ENCODE results near the gene PFN2.

The PFN2 gene

GRCh38 chr3:149965278-149965677 lies 5.4 kb downstream of the PFN2 start:
- H3K27me3 ChIP-seq (ENCODE audit: low read length) = no peaks in the 10 kb centered on the region
- no peaks in the 10 kb centered on the region for H3K79me2 ChIP-seq (ENCODE audit: insufficient read depth, low read length)
- no peak overlapping the region for H2AFZ ChIP-seq (ENCODE audit: low read depth, low read length, severe bottlenecking)
- no peak for TF ChIP-seq CTCF (IDR thresholded peaks at IDR 0.05; ENCODE audit: insufficient read depth, low read length, poor library complexity, severe bottlenecking)
- no peaks in the 10 kb centered on the region for H3K9me2 ChIP-seq (replicated peaks; ENCODE audit: insufficient read depth, low read length)
- no peak overlapping the region for H3K9ac ChIP-seq (ENCODE audit: low read length)
- no peak overlapping the region for H3K4me2 ChIP-seq (ENCODE audit: low read depth, low read length, poor library complexity, severe bottlenecking)
- H4K20me1 ChIP-seq (ENCODE audit: low read depth, low read length) = no peaks in the 10 kb centered on the region
- H3F3A ChIP-seq (ENCODE audit: insufficient read depth) = peaks cover 17% of the 10 kb centered on the region; the same call in 1 of the 2 replicates
- 0 out of 2 replicates have a peak, but pooled peaks cover 2% of the 10 kb centered on the region for H3K36me3 ChIP-seq (ENCODE audit: low read length)
- H3K27ac ChIP-seq (ENCODE audit: low read depth, low read length) = no peak overlapping the region
- H3K9me3 ChIP-seq (ENCODE audit: insufficient read depth, low read length) = no peaks in the 10 kb centered on the region
- no peak overlapping the region for H3K4me3 ChIP-seq (ENCODE audit: insufficient read depth, low read length, poor library complexity, severe bottlenecking)

- 0 out of 2 replicates have a peak, but pooled peaks cover 5% of the 10 kb centered on the region for H3K36me3 ChIP-seq (ENCODE audit: low read length)
- H3K27ac ChIP-seq (ENCODE audit: low read depth, low read length) = no peak overlapping the region
- no peaks in the 10 kb centered on the region for H3K79me2 ChIP-seq (ENCODE audit: insufficient read depth, low read length)
- H2AFZ ChIP-seq (ENCODE audit: low read depth, low read length, severe bottlenecking) = no peak overlapping the region
- H3K9me2 ChIP-seq (replicated peaks; ENCODE audit: insufficient read depth, low read length) = no peaks in the 10 kb centered on the region
- H3K4me2 ChIP-seq (ENCODE audit: low read depth, low read length, poor library complexity, severe bottlenecking) = no peak overlapping the region
- no peak for TF ChIP-seq CTCF (IDR thresholded peaks at IDR 0.05; ENCODE audit: insufficient read depth, low read length, poor library complexity, severe bottlenecking)
- TF ChIP-seq EZH2phosphoT487 (conservative IDR thresholded peaks at IDR 0.05; ENCODE audit: low read length) = no peak
- H4K20me1 ChIP-seq (ENCODE audit: low read depth, low read length) = no peaks in the 10 kb centered on the region
- no peak overlapping the region for H3K9ac ChIP-seq (ENCODE audit: low read length)
- peaks cover 17% of the 10 kb centered on the region; the same call in 1 of the 2 replicates for H3F3A ChIP-seq (ENCODE audit: insufficient read depth)
- no peaks in the 10 kb centered on the region for H3K27me3 ChIP-seq (ENCODE audit: low read length)
- H3K4me3 ChIP-seq (ENCODE audit: insufficient read depth, low read length, poor library complexity, severe bottlenecking) = no peak overlapping the region
- no peaks in the 10 kb centered on the region for H3K9me3 ChIP-seq (ENCODE audit: insufficient read depth, low read length)
Observed at GRCh38 chr3:149964291-149964690, 6.4 kb downstream of the PFN2 start.

GRCh38 chr3:149963485-149963884 lies 7.2 kb downstream of the PFN2 start:
- no peaks in the 10 kb centered on the region for H4K20me1 ChIP-seq (ENCODE audit: low read depth, low read length)
- H3K9me2 ChIP-seq (replicated peaks; ENCODE audit: insufficient read depth, low read length) = no peaks in the 10 kb centered on the region
- no peak overlapping the region for H2AFZ ChIP-seq (ENCODE audit: low read depth, low read length, severe bottlenecking)
- H3K4me3 ChIP-seq (ENCODE audit: insufficient read depth, low read length, poor library complexity, severe bottlenecking) = no peak overlapping the region
- no peak overlapping the region for H3K4me2 ChIP-seq (ENCODE audit: low read depth, low read length, poor library complexity, severe bottlenecking)
- no peaks in the 10 kb centered on the region for H3K79me2 ChIP-seq (ENCODE audit: insufficient read depth, low read length)
- TF ChIP-seq CTCF (IDR thresholded peaks at IDR 0.05; ENCODE audit: insufficient read depth, low read length, poor library complexity, severe bottlenecking) (no peak), EZH2phosphoT487 (conservative IDR thresholded peaks at IDR 0.05; ENCODE audit: low read length) (no peak)
- peaks cover 12% of the 10 kb centered on the region; the same call in 1 of the 2 replicates for H3F3A ChIP-seq (ENCODE audit: insufficient read depth)
- H3K9ac ChIP-seq (ENCODE audit: low read length) = no peak overlapping the region
- 0 out of 2 replicates have a peak, but pooled peaks cover 6% of the 10 kb centered on the region for H3K36me3 ChIP-seq (ENCODE audit: low read length)
- no peaks in the 10 kb centered on the region for H3K9me3 ChIP-seq (ENCODE audit: insufficient read depth, low read length)
- H3K27ac ChIP-seq (ENCODE audit: low read depth, low read length) = no peak overlapping the region
- H3K27me3 ChIP-seq (ENCODE audit: low read length) = no peaks in the 10 kb centered on the region

Data from SU-DHL-6 (cell line).